ENCODE data around the gene ENPP4. TPM values are rescaled to one million over a fixed set of nuclear protein-coding genes. Genes with fewer than 3 reads are reported as not detected.
"Not testable (repeated sequence)": the region's sequence is repeated elsewhere in the genome, so short reads cannot be mapped to it uniquely, and the experiment has no call there.

The ENPP4 gene
- total RNA-seq, 2 experiments from 2014 or later = 3.7 to 4.3 TPM

DNA sequence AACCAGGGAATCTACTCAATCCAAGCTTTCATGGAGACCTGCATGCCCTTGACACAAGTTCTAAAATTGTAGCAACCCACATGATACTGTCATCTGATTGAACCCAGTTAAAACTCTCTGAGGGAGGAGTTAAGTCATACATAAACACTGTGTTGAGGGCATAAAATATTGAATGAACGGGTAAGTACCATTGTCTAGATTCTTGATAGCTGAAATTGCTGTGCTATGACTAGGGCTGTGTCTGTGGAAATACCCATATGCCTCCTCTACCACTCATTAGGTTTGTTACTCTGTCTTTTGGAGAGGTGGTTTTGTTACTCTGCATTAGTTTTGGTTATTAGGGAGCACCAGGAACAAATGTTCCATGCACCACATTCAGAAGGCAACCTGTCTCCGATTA is 7.6 kb downstream of the ENPP4 start:
- Mint-ChIP-seq H3K4me1 (ENCODE audit: low read depth) (peaks cover 43% of the 10 kb centered on the region), H3K27me3 (no peaks in the 10 kb centered on the region), H3K4me3 (no peak overlapping the region), H3K9me3 (no peaks in the 10 kb centered on the region), H3K36me3 (ENCODE audit: low read depth) (peaks cover 15% of the 10 kb centered on the region), H3K27ac (no peak overlapping the region)
- TF ChIP-seq CTCF (IDR thresholded peaks at IDR 0.05) = no peak
- ATAC-seq (ENCODE audit: poor library complexity) (no peak), DNase-seq (no peak)
- Histone ChIP-seq H3K27me3 (ENCODE audit: control insufficient read depth in 1 of 2, insufficient read depth in 2 of 2, low read length in 2 of 2) (no peaks in the 10 kb centered on the region), H3K9me3 (ENCODE audit: control insufficient read depth in 1 of 2, insufficient read depth in 1 of 2, low read length in 2 of 2) (no peaks in the 10 kb centered on the region), H3K4me3 (ENCODE audit: low read length) (no peak overlapping the region), H3K27ac (ENCODE audit: low read depth in 1 of 2, low read length in 2 of 2) (no peak overlapping the region), H3K4me1 (ENCODE audit: insufficient read depth, low read length) (no peaks in the 10 kb centered on the region), H3K36me3 (ENCODE audit: insufficient read depth, low read length) (no peaks in the 10 kb centered on the region)
- POLR2A ChIA-PET = no interaction called here
- CTCF ChIA-PET = no interaction called here
- intact Hi-C loops (cut with DNase I, micrococcal nuclease) = no loop called here

DNA sequence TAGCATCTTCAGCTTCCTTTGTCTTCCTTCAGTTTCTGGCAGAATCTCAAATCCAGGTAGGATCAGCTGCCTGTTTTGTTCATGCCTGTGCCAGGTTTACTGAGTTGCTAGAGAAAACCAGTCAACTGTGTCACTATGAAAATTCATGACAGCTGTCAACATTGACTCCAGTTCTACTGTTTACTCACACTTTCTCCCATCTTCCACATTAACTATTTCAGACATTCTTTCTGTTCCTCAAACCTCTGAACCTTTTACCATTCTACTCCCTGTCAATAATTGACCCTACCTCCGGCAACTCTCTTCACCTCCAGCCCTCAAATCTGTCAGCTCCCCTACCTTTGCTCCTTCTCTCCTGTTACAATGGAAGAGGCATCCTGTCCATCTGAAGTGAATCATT is 8.5 kb downstream of the ENPP4 start:
- ChIA-PET CTCF (interaction anchor here (1.3 kb wide), 1 partner anchor 8 kb away, joined by 3 read pairs; the partner anchor contains the start of gene ENPP4), POLR2A (interaction anchor here (1.5 kb wide), 1 partner anchor 8 kb away, joined by 12 read pairs; the partner anchor contains the start of gene ENPP4)
- ATAC-seq (ENCODE audit: poor library complexity) (no peak), DNase-seq (no peak)
- Histone ChIP-seq H3K27me3 (ENCODE audit: control insufficient read depth in 1 of 2, insufficient read depth in 2 of 2, low read length in 2 of 2) (no peaks in the 10 kb centered on the region), H3K27ac (ENCODE audit: low read depth in 1 of 2, low read length in 2 of 2) (no peak overlapping the region), H3K36me3 (ENCODE audit: insufficient read depth, low read length) (peaks cover 6% of the 10 kb centered on the region), H3K9me3 (ENCODE audit: control insufficient read depth in 1 of 2, insufficient read depth in 1 of 2, low read length in 2 of 2) (no peaks in the 10 kb centered on the region), H3K4me1 (ENCODE audit: insufficient read depth, low read length) (no peaks in the 10 kb centered on the region), H3K4me3 (ENCODE audit: low read length) (no peak overlapping the region)
- no peak for TF ChIP-seq CTCF (IDR thresholded peaks at IDR 0.05)
- no peaks in the 10 kb centered on the region for H3K27me3 Mint-ChIP-seq
- peaks cover 24% of the 10 kb centered on the region for H3K36me3 Mint-ChIP-seq (ENCODE audit: low read depth)
- intact Hi-C loops (cut with DNase I, micrococcal nuclease) = no loop called here
- H3K9me3 Mint-ChIP-seq = no peaks in the 10 kb centered on the region
- H3K4me3 Mint-ChIP-seq = no peak overlapping the region
- H3K27ac Mint-ChIP-seq = no peak overlapping the region
- H3K4me1 Mint-ChIP-seq (ENCODE audit: low read depth) = peaks cover 37% of the 10 kb centered on the region

GRCh38 chr6:46144270-46144669 is 14.5 kb downstream of the ENPP4 start:
- intact Hi-C loops (cut with DNase I, micrococcal nuclease) = no loop called here
- Mint-ChIP-seq H3K4me1 (ENCODE audit: low read depth) (no peaks in the 10 kb centered on the region), H3K4me3 (no peak overlapping the region), H3K27ac (no peak overlapping the region), H3K27me3 (no peaks in the 10 kb centered on the region), H3K36me3 (ENCODE audit: low read depth) (peaks cover 32% of the 10 kb centered on the region), H3K9me3 (no peaks in the 10 kb centered on the region)
- no peak for TF ChIP-seq CTCF (IDR thresholded peaks at IDR 0.05)
- Histone ChIP-seq H3K27ac (ENCODE audit: low read depth in 1 of 2, low read length in 2 of 2) (no peak overlapping the region), H3K4me3 (ENCODE audit: low read length) (no peak overlapping the region), H3K36me3 (ENCODE audit: insufficient read depth, low read length) (peaks cover 15% of the 10 kb centered on the region), H3K4me1 (ENCODE audit: insufficient read depth, low read length) (no peaks in the 10 kb centered on the region), H3K27me3 (ENCODE audit: control insufficient read depth in 1 of 2, insufficient read depth in 2 of 2, low read length in 2 of 2) (no peaks in the 10 kb centered on the region), H3K9me3 (ENCODE audit: control insufficient read depth in 1 of 2, insufficient read depth in 1 of 2, low read length in 2 of 2) (no peaks in the 10 kb centered on the region)
- ATAC-seq (ENCODE audit: poor library complexity) = no peak
- CTCF ChIA-PET = interaction anchor here (0.6 kb wide), 1 partner anchor 13 kb away, joined by 4 read pairs; no protein-coding TSS in a partner anchor
- DNase-seq = no peak
- POLR2A ChIA-PET = no interaction called here

- DNase-seq; H3K4me1 Mint-ChIP-seq (ENCODE audit: low read depth); POLR2A ChIA-PET; H3K36me3 ChIP-seq (ENCODE audit: insufficient read depth, low read length); H3K27ac Mint-ChIP-seq; H3K27me3 Mint-ChIP-seq; ATAC-seq (ENCODE audit: poor library complexity); H3K27ac ChIP-seq (ENCODE audit: low read depth in 1 of 2, low read length in 2 of 2); H3K36me3 Mint-ChIP-seq (ENCODE audit: low read depth); CTCF ChIA-PET; H3K27me3 ChIP-seq (ENCODE audit: control insufficient read depth in 1 of 2, insufficient read depth in 2 of 2, low read length in 2 of 2); H3K4me1 ChIP-seq (ENCODE audit: insufficient read depth, low read length); H3K9me3 Mint-ChIP-seq; H3K4me3 Mint-ChIP-seq; intact Hi-C loops (cut with DNase I, micrococcal nuclease); H3K9me3 ChIP-seq (ENCODE audit: control insufficient read depth in 1 of 2, insufficient read depth in 1 of 2, low read length in 2 of 2); H3K4me3 ChIP-seq (ENCODE audit: low read length): not testable (repeated sequence)
These were observed 19.3 kb downstream of the ENPP4 start for GRCh38 chr6:46149066-46149465.

Data from CD4-positive, alpha-beta T cell (primary cell).